Esophagus squamous epithelium (tissue), 4 donors: ENCODE measurements around the gene OR4K1.

Source experiments
- CTCF ChIP-seq, 6 experiments: fragments of 450-650 bp in 4 of 6; fragments of 200-600 bp in 2 of 6; sonication (generic) in 2 of 6; IDR thresholded peaks; one replicate each; pipeline ENCODE4 v1.5.1; 2016 to 2019; ENCODE audit warnings: antibody characterized with exemption in 6 of 6, mild to moderate bottlenecking in 4 of 6, moderate library complexity in 4 of 6
- POLR2A ChIP-seq, 4 donors: fragments of 450-650 bp; IDR thresholded peaks; one replicate each; pipeline ENCODE4 v1.6.1; 2017; ENCODE audit warnings: antibody characterized with exemption in 4 of 4, mild to moderate bottlenecking in 4 of 4, moderate library complexity in 3 of 4

GRCh38 chr14:19917955-19918518 is 12.7 kb upstream of the OR4K1 start:
- TF ChIP-seq POLR2A (IDR thresholded peaks at IDR 0.05) (no peak), CTCF (IDR thresholded peaks at IDR 0.05) (no peak)
